ENCODE measurements around the gene PCDHGA6.
"Not testable (repeated sequence)": the region's sequence is repeated elsewhere in the genome, so short reads cannot be mapped to it uniquely, and the experiment has no call there.

PCDHGA6 gene
- 0.75 reads per million for total RNA-seq

GRCh38 chr5:141373673-141374317 lies at the start of gene PCDHGA6:
PCDHGA6 (plus strand) TSS chr5:141373891; CDS start chr5:141374084, 193 bp downstream.
- no peak for DNase-seq

GRCh38 chr5:141326088-141326854 lies 47.4 kb upstream of the PCDHGA6 start:
- peak; percentile 61 for DNase-seq

- DNase-seq, result no peak
Measured at GRCh38 chr5:141328231-141328630, 45.5 kb upstream of the PCDHGA6 start.

- DNase-seq, result no peak
Measured at GRCh38 chr5:141330299-141331080, 43.2 kb upstream of the PCDHGA6 start, which contains the start of gene PCDHGA1. PCDHGA1 (plus strand) TSS chr5:141330514.

GRCh38 chr5:141332571-141332970 lies 41.1 kb upstream of the PCDHGA6 start:
- not testable (repeated sequence) for DNase-seq

- DNase-seq, result no peak
Measured at GRCh38 chr5:141338538-141339306, 35.0 kb upstream of the PCDHGA6 start, which contains the start of gene PCDHGA2. PCDHGA2 (plus strand) TSS chr5:141338760.

- not testable (repeated sequence) for DNase-seq
Measured at GRCh38 chr5:141340781-141341354, 32.8 kb upstream of the PCDHGA6 start.

- no peak for DNase-seq
Measured at GRCh38 chr5:141342773-141343172, 30.9 kb upstream of the PCDHGA6 start.

- DNase-seq, result no peak
Measured at GRCh38 chr5:141343242-141343952, 30.3 kb upstream of the PCDHGA6 start, which contains the start of gene PCDHGA3. PCDHGA3 (plus strand) TSS chr5:141343829; CDS start chr5:141344034, 205 bp downstream.

GRCh38 chr5:141343953-141344463 lies 29.7 kb upstream of the PCDHGA6 start:
- DNase-seq, result no peak

GRCh38 chr5:141345327-141345726 lies 28.4 kb upstream of the PCDHGA6 start:
- no peak for DNase-seq

GRCh38 chr5:141346017-141346416 lies 27.7 kb upstream of the PCDHGA6 start:
- not testable (repeated sequence) for DNase-seq

- peak; percentile 16 for DNase-seq
Measured at GRCh38 chr5:141349917-141350619, 23.6 kb upstream of the PCDHGA6 start, which contains the start of gene PCDHGB1. PCDHGB1 (plus strand) TSS chr5:141350099; CDS start chr5:141350261, 162 bp downstream.

GRCh38 chr5:141351591-141351990 lies 22.1 kb upstream of the PCDHGA6 start:
- no peak for DNase-seq

- DNase-seq, result no peak
Measured at GRCh38 chr5:141354900-141355469, 18.7 kb upstream of the PCDHGA6 start, which contains the start of gene PCDHGA4. PCDHGA4 (plus strand) TSS chr5:141355021; CDS start chr5:141355108, 87 bp downstream.

- no peak for DNase-seq
Measured at GRCh38 chr5:141355641-141356040, 18.1 kb upstream of the PCDHGA6 start.

GRCh38 chr5:141356133-141356532 lies 17.6 kb upstream of the PCDHGA6 start:
- no peak for DNase-seq

- DNase-seq, result no peak
Measured at GRCh38 chr5:141356950-141357349, 16.7 kb upstream of the PCDHGA6 start.

GRCh38 chr5:141359790-141360426 lies 13.8 kb upstream of the PCDHGA6 start, which contains the start of gene PCDHGB2:
PCDHGB2 (plus strand) TSS chr5:141359994; CDS start chr5:141360136, 142 bp downstream.
- no peak for DNase-seq

Measured in effector CD4-positive, alpha-beta T cell (primary cell).